Epithelial cell of prostate (primary cell): ENCODE measurements around the gene PSME3IP1.

Source experiments
- DNase-seq: peaks from one replicate; pipeline ENCODE4 v3.0.0-alpha.2; 2011; ENCODE audit warnings: low read depth, low spot score
- H3K27ac ChIP-seq: fragments of 450-650 bp; 2 replicates; pipeline ENCODE4 v1.5.1; 2017; ENCODE audit warnings: mild to moderate bottlenecking

Gene PSME3IP1

DNA sequence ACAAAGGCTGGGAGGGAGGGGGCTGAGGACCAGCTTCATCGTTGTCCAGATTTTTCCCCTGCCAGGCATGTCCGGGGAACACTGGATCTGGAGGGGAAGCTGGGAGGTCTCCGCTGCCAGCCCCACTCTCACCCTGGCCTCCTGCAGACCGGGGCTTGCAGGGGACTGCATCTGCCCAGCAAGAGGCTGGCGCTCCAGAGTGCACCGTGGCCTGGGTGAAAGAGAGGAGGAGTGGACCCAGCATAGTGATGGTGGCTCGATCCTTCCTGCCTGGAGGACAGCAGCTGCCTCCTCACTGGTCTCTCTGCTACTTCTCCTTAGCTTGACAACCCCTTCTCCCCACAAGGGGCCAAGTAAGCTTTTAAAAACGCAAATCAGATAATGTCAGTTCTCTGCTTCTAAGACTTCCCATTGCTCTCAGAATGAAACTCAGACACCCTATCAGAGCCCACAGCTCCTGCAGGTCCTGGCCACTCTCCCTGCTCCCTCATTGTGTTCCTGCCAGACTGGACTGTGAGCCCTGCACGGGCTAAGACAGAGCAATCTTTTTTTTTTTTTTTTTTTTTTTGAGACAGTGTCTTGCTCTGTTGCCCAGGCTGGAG, 78.4 kb downstream of the PSME3IP1 start:
- no peak for DNase-seq
- H3K27ac ChIP-seq, result no peak overlapping the region

DNA sequence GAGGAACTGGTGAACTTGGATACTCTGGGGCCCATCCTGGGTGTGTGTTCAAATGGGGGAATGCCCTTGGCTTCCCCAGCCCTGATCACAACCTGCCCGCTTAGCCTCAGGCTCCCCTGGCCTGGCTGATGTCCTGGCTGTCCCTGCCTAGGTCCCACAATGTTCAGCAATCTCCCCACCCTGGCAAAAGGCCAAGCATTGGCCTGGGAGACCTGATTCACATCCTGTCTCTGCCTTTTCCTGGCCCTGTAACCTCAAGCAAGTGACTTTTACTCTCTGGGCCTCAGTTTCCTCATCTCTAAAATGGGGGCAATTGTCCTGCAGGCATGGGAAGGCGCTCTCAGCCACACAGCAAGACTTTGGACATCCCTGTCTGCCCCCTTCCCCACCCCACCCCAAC, 79.1 kb downstream of the PSME3IP1 start:
- no peak overlapping the region for H3K27ac ChIP-seq
- DNase-seq, result no peak

GRCh38 chr16:57105184-57105583, 80.7 kb downstream of the PSME3IP1 start:
- no peak for DNase-seq

DNA sequence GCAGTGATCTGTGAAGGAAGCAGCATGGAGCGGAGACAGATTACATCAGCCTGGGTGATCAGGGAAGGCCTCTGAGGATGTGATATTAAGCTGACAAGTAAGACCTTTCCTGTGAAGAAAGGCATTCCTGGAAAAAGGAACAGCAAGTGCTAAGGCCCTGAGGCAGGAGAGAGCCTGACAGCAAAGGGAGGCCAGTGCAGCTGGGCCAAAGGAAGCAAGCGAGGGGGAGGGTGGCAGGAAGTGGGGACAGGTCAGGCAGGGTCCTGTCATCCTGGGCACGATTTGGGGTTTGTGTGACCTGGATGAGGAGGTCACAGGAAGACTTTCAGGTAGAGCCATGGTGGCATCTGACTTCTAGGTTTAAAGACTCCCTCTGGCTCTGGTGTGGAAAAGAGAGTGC, 81.1 kb downstream of the PSME3IP1 start:
- no peak for DNase-seq
- no peak overlapping the region for H3K27ac ChIP-seq

More at GRCh38 chr16:57105184-57105583, 80.7 kb downstream of the PSME3IP1 start:
- H3K27ac ChIP-seq, result no peak overlapping the region

GRCh38 chr16:57102888-57103851, 82.7 kb downstream of the PSME3IP1 start:
- H3K27ac ChIP-seq, result no peak overlapping the region
- no peak for DNase-seq
